Measurements from ENCODE around the gene STX18. TPM values are rescaled to one million over a fixed set of nuclear protein-coding genes. Genes with fewer than 3 reads are reported as not detected.

Gene STX18
- total RNA-seq, 1 donor from 2014 or later = 36.5 TPM

GRCh38 chr4:4549534-4549933, 7.7 kb upstream of the STX18 start:
- Histone ChIP-seq H3K4me1 (no peaks in the 10 kb centered on the region), H3K9me3 (no peaks in the 10 kb centered on the region), H3K36me3 (peaks cover 10% of the 10 kb centered on the region), H3K4me3 (no peak overlapping the region), H3K27ac (no peak overlapping the region), H3K27me3 (ENCODE audit: low read depth) (no peaks in the 10 kb centered on the region)
- ATAC-seq = no peak
- no peak for TF ChIP-seq CTCF (IDR thresholded peaks at IDR 0.05)
- DNase-seq = no peak
- intact Hi-C loops (cut with DNase I) = no loop called here

GRCh38 chr4:4542774-4543485, 1.1 kb upstream of the STX18 start:
- intact Hi-C loops (cut with DNase I) = no loop called here
- TF ChIP-seq CTCF (IDR thresholded peaks at IDR 0.05) = no peak
- Histone ChIP-seq H3K27ac (peak overlapping the region; percentile 92), H3K27me3 (ENCODE audit: low read depth) (no peaks in the 10 kb centered on the region), H3K9me3 (no peaks in the 10 kb centered on the region), H3K4me1 (peaks cover 36% of the 10 kb centered on the region), H3K36me3 (peaks cover 3% of the 10 kb centered on the region), H3K4me3 (peak overlapping the region; percentile 98)
- no peak for DNase-seq
- no peak for ATAC-seq

- intact Hi-C loops (cut with DNase I) = no loop called here
- Histone ChIP-seq H3K27me3 (ENCODE audit: low read depth) (no peaks in the 10 kb centered on the region), H3K9me3 (no peaks in the 10 kb centered on the region), H3K4me3 (peak overlapping the region; percentile 98), H3K36me3 (peaks cover 3% of the 10 kb centered on the region), H3K4me1 (peaks cover 36% of the 10 kb centered on the region), H3K27ac (peak overlapping the region; percentile 92)
- DNase-seq (peak; percentile 61), ATAC-seq (peak; percentile 79 to 85)
- TF ChIP-seq CTCF (IDR thresholded peaks at IDR 0.05) = no peak
Measured at GRCh38 chr4:4541040-4541631, 712 bp downstream of the STX18 start.

GRCh38 chr4:4539481-4539880, 2.4 kb downstream of the STX18 start:
- Histone ChIP-seq H3K27ac (no peak overlapping the region), H3K9me3 (no peaks in the 10 kb centered on the region), H3K4me1 (peaks cover 36% of the 10 kb centered on the region), H3K27me3 (ENCODE audit: low read depth) (no peaks in the 10 kb centered on the region), H3K36me3 (no peaks in the 10 kb centered on the region), H3K4me3 (no peak overlapping the region)
- TF ChIP-seq CTCF (IDR thresholded peaks at IDR 0.05) = no peak
- DNase-seq (no peak), ATAC-seq (no peak)
- intact Hi-C loops (cut with DNase I) = no loop called here

GRCh38 chr4:4535590-4535989, 6.3 kb downstream of the STX18 start:
- H3K36me3 ChIP-seq = no peaks in the 10 kb centered on the region
- no peaks in the 10 kb centered on the region for H3K27me3 ChIP-seq (ENCODE audit: low read depth)
- no peak for TF ChIP-seq CTCF (IDR thresholded peaks at IDR 0.05)
- DNase-seq = no peak
- intact Hi-C loops (cut with DNase I) = no loop called here
- H3K4me1 ChIP-seq = peaks cover 18% of the 10 kb centered on the region
- H3K27ac ChIP-seq = no peak overlapping the region
- ATAC-seq = no peak
- H3K9me3 ChIP-seq = no peaks in the 10 kb centered on the region
- no peak overlapping the region for H3K4me3 ChIP-seq

All from lower lobe of right lung (tissue), 2 donors.